HG03520 (cell line): Measurements from ENCODE around the gene CCNDBP1.
"Not testable (repeated sequence)": the region's sequence is repeated elsewhere in the genome, so short reads cannot be mapped to it uniquely, and the experiment has no call there.

Experiments
- ATAC-seq: cut with Tn5 transposase; IDR thresholded peaks from one replicate; pipeline ENCODE4 v1.9.1; 2021; ENCODE audit warnings: mild to moderate bottlenecking, moderate library complexity; ENCODE audit not compliant: unreplicated experiment

CCNDBP1 gene

GRCh38 chr15:43214169-43214568 lies 29.0 kb downstream of the CCNDBP1 start:
- ATAC-seq = no peak

GRCh38 chr15:43214592-43215295 lies 29.5 kb downstream of the CCNDBP1 start:
- ATAC-seq = no peak

- no peak for ATAC-seq
Measured at GRCh38 chr15:43215961-43216360, 30.8 kb downstream of the CCNDBP1 start.

- no peak for ATAC-seq
Measured at GRCh38 chr15:43218908-43219706, 33.9 kb downstream of the CCNDBP1 start.

GRCh38 chr15:43219929-43220928 lies 35.0 kb downstream of the CCNDBP1 start:
- ATAC-seq = no peak

- no peak for ATAC-seq
Measured at GRCh38 chr15:43220991-43221403, 35.8 kb downstream of the CCNDBP1 start, which contains the start of gene EPB42. Gene EPB42 (minus strand): TSS chr15:43221018. CDS start chr15:43220825, 193 bp downstream.

- no peak for ATAC-seq
Measured at GRCh38 chr15:43221422-43221821, 36.2 kb downstream of the CCNDBP1 start.

- ATAC-seq = no peak
Measured at GRCh38 chr15:43225201-43225949, 40.2 kb downstream of the CCNDBP1 start.

GRCh38 chr15:43225950-43226255 lies 40.7 kb downstream of the CCNDBP1 start:
- not testable (repeated sequence) for ATAC-seq

- ATAC-seq = no peak
Measured at GRCh38 chr15:43226436-43227305, 41.5 kb downstream of the CCNDBP1 start.

GRCh38 chr15:43229977-43230376 lies 44.8 kb downstream of the CCNDBP1 start:
- ATAC-seq = no peak

- ATAC-seq = no peak
Measured at GRCh38 chr15:43230640-43231115, 45.5 kb downstream of the CCNDBP1 start.

GRCh38 chr15:43232289-43232874 lies 47.2 kb downstream of the CCNDBP1 start:
- no peak for ATAC-seq

- ATAC-seq = no peak
Measured at GRCh38 chr15:43235536-43235935, 50.3 kb downstream of the CCNDBP1 start.

- no peak for ATAC-seq
Measured at GRCh38 chr15:43237842-43238470, 52.8 kb downstream of the CCNDBP1 start.

GRCh38 chr15:43238671-43239131 lies 53.5 kb downstream of the CCNDBP1 start:
- ATAC-seq = no peak

GRCh38 chr15:43239732-43240491 lies 54.7 kb downstream of the CCNDBP1 start:
- no peak for ATAC-seq

- no peak for ATAC-seq
Measured at GRCh38 chr15:43241100-43241499, 55.9 kb downstream of the CCNDBP1 start.
